Measurements from ENCODE around the gene UTRN.

The UTRN gene

DNA sequence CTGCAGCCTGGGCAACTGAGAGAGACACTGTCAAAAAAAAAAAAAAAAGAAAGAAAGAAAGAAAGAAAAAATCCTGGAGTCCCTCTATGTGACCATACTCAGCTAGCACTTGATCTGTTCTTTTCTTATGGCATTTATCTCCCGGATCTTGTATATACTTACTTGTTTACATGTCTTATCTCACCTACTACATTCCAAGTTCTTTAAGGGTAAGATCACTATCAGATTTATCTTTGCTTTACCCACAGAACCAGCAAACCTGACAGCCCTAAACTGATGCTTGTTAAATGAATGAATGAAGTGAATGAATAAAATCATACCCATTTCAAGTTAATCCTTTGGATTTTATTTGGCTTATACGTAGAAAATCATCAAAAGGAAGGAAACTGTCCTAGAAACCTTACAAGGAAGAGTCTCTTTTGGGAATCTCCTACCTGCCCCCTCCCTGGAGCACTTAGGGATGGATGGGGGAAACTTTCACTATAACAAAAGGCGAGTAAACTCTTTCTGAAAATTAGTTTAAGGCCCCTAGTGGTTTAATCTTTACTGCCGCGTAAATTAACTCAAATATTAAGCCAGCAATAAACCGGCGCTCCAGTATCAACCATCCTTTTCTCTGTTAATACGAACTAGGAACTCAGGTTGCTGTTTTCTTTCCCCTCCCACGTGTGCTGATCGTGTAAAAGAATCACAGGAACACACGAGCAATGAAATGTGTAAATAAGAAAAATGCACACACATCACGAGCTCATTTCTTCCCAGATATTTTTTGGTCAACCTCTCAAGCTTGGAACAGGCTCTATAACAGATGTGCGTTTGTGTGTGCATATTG is 1.3 kb upstream of the UTRN start:
- no peak for DNase-seq (ENCODE audit: low read depth)

DNA sequence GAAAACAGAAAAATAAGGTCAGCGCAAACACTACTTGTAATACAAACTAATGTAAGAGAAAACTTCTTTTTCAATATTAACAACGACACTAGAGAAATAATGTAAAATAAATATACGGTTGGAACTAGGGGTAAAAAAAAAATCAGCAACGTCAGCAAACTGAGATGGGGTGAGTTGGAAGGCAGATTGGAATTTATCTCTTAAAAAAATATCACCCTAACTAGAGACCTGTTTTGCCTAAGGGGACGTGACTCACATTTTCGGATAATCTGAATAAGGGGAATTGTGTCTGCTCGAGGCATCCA is 705 bp upstream of the UTRN start:
- DNase-seq (ENCODE audit: low read depth), result no peak

DNA sequence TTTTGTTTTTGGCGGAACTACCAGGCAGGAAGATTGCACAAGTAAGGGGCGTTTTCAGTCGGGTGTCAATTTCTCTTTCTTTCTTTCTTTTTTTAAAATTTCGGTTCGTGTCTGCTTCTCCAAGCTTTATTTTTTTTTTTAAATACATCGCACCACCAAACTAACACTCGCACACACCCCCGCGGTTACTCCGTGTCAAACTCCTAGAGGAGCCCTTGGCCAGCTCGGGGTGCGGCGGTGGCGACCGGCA is 338 bp downstream of the UTRN start:
- no peak for DNase-seq (ENCODE audit: low read depth)

DNA sequence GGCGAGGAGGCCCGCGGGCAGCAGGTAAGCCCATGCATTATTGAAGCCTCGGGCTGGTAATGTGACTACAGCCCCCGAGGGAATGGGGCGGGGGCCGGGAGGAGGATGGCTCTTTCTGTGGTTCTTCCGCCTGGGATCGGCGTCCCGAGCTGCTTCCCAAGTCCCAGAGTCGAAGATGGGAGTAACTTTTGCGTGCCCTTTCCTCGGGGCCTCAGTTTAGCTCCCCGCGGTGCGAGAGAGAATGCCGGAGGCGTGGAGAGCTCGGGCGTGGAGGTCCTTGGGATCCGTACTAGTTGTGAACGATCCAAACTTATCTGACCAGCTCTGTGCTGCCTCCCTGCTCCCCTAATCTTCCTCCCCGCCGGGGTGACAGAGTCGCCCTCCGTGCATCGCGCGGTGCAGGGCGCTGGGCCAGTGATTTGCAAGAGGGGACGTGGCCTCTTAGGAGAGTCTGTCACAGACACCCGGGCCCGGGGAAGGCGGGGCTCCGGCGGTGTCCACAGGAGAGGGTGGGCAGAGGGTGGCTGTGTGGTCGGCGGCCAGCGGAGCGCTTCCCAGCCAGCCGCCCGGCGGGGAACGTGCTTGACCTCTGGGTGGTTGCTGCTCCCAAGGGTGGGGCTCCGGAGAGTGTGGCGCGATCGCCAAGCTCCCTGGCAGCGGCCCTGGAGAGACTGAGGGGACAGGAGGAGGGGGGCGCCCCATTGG is 815 bp downstream of the UTRN start:
- DNase-seq (ENCODE audit: low read depth), result no peak

DNA sequence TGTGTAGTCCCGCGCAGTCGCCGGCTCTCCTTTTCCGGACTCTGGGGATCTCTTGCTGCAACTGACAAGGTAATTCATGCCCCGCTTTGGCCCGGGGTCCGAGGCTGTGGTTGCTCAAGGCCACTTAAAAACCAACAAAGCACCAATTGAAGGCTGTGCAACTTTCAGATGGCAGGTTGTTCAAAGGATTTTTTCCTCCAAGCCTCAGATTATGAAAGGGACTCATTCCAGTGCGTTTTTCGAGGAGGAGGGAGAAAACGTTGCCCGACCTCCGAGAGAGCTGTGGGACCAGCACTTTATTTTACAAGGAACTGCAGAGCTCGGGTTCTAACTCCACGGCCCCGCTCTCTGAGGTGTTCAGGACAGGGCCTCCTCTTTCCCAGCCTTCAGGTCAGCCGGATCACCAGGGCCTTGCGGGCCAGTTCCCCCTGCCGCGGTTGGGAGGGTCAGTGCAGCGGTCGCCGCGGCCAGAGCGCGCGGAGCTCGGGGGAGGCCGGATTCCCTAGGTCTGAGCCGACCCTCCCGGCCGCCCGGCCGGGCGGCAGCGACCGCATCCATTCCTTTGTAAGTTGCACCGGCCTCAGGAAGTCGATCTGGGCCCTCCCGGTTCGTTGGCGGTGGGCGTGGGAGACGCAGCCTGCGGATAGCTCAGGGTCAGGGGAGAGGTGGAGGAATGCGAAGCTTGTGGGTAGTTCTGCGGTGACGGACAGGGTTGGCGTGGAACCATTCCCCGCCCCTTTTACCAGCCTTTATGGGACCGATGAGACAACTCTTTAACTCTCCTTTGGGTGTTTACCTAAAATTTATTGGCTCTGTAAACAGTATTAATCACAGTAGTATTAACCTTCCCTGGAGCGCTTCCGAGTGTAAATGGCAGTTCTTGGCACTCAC is 1.6 kb downstream of the UTRN start:
- no peak for DNase-seq (ENCODE audit: low read depth)

DNA sequence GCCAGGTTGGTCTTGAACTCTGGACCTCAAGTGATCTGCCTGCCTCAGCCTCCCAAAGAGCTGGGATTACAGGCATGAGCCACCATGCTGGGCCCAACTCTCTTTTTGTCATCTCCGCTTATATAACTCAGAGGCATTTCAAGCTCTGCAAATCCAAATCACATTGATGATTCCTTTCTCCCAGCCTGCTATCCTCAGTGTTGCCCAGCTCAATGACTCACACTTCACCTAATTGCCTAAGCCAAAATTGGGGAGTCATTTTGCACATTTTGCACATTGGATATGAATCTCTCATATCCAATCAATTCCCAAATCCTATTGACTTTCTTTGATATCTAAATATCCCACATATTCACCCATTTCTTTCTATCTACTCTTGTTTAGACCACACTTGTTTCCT is 3.9 kb downstream of the UTRN start:
- DNase-seq (ENCODE audit: low read depth), result no peak

DNA sequence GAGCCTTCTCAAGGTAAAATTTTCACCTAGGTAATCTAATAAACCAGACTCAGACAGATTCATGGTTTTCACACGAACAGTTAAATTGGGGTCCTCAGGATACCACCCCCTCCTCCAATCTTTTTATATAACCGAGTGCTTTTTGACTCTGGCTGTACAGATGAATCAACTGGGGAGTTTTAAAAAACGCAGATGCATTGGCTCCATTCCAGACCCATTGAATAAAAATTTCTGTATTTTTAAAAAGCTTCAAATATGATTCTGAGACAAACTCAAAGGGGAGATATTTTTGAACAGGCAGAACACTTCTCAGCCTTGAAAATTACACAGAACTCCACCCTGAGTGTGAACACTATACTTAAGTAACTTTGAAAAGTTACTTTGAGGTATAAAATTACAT is 7.2 kb downstream of the UTRN start:
- no peak for DNase-seq (ENCODE audit: low read depth)

DNA sequence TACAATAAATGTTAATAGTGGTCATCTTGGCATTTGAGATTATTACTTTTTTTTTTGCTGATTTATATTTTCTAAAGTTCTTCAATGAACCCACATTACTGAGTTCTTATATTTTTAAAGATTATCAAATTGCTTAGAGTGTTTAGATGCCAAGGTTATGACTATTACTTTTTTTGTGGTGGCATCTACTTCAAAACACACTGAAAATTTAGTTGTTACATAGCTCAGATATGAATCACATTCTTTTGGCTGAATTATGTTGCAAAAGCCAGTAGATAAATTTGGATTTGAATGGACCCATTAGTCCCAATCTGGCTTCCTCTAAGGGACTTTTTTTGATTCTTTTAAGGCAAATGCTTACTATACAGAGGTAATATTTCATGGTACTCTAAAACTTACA is 8.9 kb downstream of the UTRN start:
- no peak for DNase-seq (ENCODE audit: low read depth)

DNA sequence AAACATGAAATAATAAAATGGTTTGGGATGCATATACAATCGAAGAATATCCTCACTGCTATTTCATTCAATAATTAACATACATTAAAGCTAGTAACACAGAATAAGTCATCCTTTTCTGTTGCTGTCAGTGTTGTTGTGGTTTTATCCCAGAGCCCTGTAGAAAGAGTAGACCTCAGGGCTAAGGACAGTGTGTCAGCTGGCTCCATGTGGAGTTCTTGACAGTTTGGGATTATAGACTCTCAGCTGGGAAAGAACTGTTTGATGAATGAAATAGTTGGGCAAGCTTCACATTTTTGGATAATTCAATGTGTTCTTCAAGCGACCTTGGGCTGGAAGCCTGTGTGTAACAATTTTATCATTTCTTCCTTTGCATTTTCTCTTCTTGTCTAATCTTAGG is 10.1 kb downstream of the UTRN start:
- DNase-seq (ENCODE audit: low read depth), result no peak

DNA sequence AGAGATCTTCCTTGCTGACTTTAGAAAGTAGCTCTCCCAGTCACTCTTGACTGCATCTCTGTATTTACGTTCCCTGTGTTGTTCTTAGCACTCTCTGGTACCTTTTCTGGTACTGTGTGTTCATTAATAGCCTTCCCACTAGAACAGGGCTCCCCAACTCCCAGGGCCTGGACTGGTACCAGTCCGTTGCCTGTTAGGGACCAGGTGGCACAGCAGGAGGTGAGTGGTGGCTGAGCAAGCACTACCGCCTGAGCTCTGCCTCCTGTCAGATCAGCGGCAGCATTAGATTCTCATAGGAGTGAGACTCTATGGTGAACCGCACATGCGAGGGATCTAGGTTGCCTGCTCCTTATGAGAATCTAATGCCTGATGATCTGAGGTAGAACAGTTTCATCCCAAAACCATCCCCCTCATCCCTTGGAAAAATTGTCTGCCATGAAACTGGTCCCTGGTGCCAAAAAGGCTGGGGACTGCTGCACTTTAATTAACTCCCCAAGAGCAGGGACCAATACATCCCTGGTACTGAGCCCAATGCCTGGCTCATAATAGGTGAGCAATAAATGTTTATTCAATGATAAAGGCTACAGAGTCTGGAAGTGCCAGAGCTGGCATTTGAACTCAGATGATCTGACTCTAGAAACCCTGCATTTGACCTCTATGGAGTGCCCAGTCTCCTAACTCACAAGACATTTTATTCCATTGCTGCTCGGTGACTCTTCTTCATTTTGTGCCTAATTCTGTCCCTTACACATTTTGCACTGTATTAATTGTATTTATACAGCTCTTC is 11.0 kb downstream of the UTRN start:
- no peak for DNase-seq (ENCODE audit: low read depth)

DNA sequence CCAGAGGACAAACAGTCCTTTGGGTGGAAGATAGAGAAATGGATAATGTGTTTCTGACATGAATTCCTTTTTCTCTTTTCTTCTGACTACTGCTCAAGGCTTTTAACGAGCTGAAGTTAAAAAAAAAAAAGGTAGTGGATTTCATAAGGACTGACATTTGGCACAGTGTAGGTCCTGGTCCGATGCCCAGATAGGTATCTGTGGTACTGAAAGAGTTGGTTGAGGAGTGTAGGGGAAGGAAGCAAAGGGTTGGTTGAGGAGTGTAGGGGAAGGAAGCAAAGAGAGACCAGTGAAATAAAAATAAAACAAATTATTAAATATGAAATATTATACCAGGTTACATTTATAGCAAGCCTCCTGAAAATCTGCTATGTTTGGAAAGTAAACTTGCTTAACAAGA is 11.8 kb downstream of the UTRN start:
- no peak for DNase-seq (ENCODE audit: low read depth)

DNA sequence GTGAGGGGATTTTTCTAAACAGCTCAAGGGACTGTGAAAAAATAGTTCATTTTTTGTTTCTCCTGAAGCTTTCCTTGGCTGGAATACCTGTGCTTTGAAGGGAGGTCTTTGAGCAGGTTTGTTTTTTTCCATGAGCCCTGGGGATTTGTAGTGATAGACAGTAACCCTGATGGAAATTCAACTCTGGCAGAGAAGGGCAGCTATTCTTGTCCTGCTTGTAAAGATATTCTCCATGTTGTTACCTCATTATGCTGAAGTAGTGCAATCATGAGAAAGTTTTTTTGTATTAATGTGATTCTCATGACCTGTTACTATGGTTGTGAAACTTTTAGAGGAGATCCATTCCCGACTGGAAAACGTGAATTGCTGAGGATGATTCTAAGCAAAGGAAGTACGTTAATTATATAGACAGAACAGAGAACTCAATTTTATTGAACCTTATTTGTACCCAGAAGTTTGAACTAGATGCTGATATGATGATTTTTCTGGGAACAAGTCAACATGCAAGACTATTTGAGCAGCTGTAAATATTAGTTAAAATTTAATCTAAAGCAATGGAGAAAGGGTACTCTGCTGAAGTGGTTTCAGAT is 12.5 kb downstream of the UTRN start:
- DNase-seq (ENCODE audit: low read depth), result no peak

DNA sequence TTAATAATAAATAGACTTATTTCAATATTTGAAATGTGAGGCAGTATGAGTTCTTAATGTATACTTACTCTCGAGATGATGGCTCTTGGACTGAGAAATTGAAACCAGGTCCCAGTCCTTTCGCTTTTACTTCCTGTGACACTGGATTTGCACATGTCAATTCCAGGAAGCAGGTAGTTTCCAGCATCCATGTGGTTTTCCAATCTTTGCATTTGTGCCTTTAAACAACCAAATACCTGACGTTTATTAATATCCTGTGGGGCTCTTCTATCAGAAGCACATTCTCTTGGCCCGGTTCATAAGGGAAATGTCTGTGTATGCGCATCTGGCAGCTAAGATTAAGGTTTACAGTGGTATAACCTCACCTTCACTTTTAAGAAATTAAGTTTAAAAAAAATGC is 13.1 kb downstream of the UTRN start:
- no peak for DNase-seq (ENCODE audit: low read depth)

DNA sequence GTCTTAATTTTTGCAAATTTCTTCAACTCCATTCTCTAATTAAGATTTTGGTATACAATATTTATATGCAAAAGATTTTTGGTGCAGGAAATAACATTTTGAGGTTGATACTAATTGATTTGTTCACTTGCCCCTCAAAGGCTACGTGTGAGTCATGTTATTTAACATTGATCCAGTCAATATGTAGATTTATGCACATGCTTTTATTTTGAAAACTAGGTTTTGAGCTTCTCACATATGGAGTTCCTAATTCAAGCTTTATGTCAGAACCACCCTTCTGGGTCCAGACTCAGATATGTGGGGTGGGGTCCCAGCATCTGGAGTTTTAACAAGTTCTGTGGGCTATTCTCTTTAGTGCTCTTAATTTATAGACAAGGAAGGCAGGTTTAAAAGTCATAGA is 13.8 kb downstream of the UTRN start:
- DNase-seq (ENCODE audit: low read depth), result no peak

DNA sequence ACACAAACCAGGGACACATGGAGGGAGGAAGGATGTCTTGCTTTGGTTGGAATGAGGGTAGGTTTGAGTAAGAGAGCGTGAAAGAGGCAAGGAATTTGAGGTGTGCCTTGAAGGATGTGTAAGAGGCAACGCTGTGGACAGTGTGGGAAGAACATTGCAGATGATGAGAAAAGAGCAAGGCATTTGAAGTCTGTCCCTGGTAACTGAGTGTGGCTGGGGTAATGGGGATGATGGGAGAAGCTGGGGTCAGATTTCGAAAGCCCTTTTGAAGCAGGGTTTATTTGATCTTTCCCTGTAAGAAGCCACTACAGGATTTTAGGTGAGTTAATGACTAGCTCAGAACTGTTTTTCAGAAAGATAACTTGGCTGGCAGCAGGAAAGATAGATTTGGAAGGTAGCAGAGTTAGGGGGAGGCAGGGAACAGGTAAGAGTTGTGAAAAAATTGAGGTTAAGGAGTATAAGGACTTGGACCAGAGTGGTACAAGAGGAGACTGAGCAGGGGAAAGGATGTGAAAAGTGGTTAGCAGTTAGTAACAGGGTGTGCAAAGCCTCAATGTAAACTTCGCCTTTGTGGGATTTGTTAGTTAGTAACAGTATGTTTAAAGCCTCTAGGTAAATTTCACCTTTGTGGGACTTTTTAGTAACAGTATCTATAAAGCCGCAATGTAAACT is 17.7 kb downstream of the UTRN start:
- no peak for DNase-seq (ENCODE audit: low read depth)

DNA sequence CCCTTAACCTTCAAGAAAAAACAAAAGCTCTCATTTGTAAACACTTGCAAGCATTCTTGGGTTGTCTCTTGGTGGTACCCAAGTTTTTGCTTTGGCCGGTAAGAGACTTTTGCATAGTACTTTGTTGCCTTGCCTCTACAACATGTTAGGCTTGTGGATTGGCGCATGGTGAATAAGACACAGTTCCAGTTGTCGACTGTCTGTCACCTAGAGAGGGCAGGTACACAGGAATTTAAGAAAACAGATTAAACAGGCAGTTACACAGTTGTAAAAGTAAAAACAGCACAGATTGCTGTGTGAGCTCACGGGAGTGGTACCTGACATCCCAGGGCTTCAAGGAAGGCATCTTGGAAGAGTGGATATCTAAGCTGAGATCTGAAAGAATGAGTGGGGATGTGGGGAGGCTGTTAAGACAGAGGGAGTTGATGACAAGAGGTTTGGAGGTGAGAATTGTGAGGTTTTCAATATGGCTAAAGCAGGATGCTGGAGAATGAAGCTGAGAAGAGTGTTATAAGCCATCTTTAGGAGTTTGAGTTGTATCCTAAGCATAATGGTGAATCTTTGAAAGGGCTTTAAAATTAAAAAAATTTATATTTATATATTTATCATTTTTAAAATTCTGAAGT is 19.2 kb downstream of the UTRN start:
- no peak for DNase-seq (ENCODE audit: low read depth)

DNA sequence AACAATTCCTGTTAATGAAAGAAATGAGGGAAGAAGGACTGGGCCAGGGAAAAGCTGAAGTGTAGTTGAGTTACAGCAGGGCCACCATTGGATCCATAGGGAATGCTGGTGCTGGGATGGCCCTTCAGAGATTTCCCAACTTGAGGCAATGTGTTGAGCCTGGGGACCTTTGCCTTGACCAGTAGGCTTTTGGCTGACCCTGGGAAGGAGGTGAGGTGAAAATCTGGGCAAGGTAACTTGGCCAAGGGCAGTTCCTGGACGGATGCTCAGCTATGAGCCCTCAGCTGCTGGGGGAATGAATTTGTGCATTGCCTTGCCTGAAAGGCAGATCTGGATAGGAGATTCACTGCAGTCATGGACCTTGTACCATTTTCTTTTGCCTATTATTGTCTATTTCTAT is 20.4 kb downstream of the UTRN start:
- DNase-seq (ENCODE audit: low read depth), result no peak

DNA sequence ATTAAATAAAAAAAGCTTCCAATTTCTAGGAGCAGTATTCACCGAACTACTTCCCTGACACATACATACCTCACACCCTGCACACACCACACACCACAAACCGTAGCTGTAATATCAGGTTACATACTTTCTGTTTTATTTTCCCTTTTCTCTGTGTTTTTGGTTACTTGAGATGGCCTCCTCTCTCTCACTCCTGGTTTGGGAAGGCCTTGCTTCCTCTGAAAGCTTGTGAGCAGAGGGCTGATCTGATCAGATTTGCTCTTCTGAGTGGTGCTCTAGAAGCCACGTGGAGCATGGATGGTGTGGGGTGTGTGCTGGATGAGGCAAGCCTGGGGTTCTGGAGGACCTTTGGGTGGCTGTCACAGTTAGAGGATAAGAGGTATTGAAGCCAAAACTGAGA is 20.9 kb downstream of the UTRN start:
- DNase-seq (ENCODE audit: low read depth), result no peak

DNA sequence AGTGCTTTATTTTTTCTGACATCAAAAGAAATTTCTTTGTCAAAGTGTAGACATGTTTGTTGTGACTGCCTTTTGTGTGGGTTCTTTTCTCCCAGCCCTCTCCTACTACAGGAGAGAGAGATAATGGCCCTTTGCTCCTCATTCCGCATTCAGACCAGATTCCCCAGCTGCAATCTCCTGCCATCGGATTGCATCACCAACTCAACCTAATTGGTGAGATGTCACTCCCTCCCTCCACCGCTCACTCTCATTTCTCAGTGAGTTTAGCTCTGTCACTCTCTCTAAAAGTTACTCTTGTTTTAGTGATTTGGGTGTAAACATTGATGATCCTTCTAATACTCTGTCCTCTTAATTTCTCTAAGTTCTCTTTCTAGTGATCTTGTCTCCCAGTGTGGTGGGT is 22.7 kb downstream of the UTRN start:
- no peak for DNase-seq (ENCODE audit: low read depth)

DNA sequence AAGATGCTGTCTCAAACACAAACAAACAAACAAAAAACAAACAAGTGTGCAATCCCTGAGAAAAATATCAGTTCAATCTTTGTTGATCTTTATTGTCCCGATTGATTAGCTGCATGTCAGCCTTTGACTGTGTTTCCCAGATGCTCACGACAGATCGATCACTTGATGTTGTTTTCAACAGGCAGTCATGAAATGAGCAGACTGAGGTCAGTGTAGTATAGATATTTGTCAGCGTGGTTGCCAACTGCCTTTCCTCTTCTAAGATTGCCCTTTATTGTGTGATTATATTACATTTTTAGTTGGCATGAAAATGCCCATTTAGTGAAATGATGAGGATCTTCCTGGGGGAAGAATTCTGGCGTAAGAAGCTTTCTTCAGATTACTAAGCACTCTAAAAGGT is 25.6 kb downstream of the UTRN start:
- DNase-seq (ENCODE audit: low read depth), result no peak

DNA sequence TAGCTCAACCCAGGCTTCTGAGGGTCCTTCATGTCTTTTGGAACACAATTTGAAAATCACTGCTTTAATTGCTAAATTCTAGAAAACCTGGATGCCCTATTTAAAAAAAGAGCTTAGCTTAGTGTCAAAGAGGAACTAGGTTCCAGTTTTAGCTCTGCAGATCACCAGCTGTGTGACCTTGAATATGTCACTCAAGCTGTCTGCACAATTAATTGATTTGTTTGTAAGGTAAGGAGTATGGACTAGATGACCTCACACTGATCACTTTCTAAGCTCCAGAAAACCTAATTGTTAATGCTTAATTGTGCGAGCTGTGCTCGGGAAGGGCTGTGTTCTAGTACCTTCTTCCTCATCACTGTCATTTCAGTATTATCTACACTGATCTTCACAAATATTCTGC is 26.2 kb downstream of the UTRN start:
- DNase-seq (ENCODE audit: low read depth), result no peak

Measured in T follicular helper cell (primary cell).